ENCODE results near the gene P3H3. TPM values are rescaled to one million over a fixed set of nuclear protein-coding genes. Genes with fewer than 3 reads are reported as not detected.

Gene P3H3
- total and polyA plus RNA-seq, 9 of the 15 experiments (the other 6 are each of a cell fraction or from before 2014, with no cell fraction given) = 0.03 to 15.0 (median 4.8) TPM

DNA sequence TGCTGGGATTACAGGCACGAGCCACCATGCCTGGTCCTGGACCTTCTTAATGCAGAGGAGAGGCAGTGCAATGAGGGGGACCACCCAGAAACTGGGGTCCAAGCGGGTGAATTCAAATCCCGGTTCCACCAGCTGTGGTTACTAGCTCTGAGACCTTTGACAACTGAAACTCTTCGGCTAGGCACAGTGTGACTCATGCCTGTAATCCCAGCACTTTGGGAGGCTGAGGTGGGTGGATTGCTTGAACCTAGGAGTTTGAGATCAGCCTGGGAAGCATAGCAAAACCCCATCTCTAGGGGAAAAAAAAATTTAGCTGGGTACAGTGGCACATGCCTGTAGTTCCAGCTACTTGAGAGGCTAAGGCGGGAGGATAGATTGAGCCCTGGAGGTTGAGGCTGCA is 43.9 kb upstream of the P3H3 start (continued):
- TF ChIP-seq MEF2A (IDR thresholded peaks at IDR 0.05; ENCODE audit: control insufficient read depth, low read depth, low read length) (no peak), KAT2B (IDR thresholded peaks at IDR 0.05; ENCODE audit: low read depth, low read length) (no peak)
- TF ChIP-seq, protein P1, sequence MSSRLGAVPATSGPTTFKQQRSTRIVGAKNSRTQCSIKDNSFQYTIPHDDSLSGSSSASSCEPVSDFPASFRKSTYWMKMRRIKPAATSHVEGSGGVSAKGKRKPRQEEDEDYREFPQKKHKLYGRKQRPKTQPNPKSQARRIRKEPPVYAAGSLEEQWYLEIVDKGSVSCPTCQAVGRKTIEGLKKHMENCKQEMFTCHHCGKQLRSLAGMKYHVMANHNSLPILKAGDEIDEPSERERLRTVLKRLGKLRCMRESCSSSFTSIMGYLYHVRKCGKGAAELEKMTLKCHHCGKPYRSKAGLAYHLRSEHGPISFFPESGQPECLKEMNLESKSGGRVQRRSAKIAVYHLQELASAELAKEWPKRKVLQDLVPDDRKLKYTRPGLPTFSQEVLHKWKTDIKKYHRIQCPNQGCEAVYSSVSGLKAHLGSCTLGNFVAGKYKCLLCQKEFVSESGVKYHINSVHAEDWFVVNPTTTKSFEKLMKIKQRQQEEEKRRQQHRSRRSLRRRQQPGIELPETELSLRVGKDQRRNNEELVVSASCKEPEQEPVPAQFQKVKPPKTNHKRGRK (tag; IDR thresholded peaks at IDR 0.05) = no peak
- TF ChIP-seq, protein P2, sequence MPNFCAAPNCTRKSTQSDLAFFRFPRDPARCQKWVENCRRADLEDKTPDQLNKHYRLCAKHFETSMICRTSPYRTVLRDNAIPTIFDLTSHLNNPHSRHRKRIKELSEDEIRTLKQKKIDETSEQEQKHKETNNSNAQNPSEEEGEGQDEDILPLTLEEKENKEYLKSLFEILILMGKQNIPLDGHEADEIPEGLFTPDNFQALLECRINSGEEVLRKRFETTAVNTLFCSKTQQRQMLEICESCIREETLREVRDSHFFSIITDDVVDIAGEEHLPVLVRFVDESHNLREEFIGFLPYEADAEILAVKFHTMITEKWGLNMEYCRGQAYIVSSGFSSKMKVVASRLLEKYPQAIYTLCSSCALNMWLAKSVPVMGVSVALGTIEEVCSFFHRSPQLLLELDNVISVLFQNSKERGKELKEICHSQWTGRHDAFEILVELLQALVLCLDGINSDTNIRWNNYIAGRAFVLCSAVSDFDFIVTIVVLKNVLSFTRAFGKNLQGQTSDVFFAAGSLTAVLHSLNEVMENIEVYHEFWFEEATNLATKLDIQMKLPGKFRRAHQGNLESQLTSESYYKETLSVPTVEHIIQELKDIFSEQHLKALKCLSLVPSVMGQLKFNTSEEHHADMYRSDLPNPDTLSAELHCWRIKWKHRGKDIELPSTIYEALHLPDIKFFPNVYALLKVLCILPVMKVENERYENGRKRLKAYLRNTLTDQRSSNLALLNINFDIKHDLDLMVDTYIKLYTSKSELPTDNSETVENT (CRISPR knock-in tag; IDR thresholded peaks at IDR 0.05) = no peak

- Histone ChIP-seq H3K79me2 (ENCODE audit: control insufficient read depth, insufficient read depth, low read length) (no peaks in the 10 kb centered on the region), H3K9me1 (ENCODE audit: control insufficient read depth, insufficient read depth, low read length) (no peaks in the 10 kb centered on the region), H3K9ac (ENCODE audit: insufficient read depth in 1 of 2, low read depth in 2 of 2, low read length in 2 of 2) (no peak overlapping the region), H4K20me1 (replicated peaks; ENCODE audit: control insufficient read depth, insufficient read depth, low read length) (no peaks in the 10 kb centered on the region), H3K4me3 (no peak overlapping the region), H3K9me3 (replicated peaks; ENCODE audit: control insufficient read depth, insufficient read depth, low read depth, low read length) (no peaks in the 10 kb centered on the region), H3K27me3 (ENCODE audit: control insufficient read depth in 2 of 2, insufficient read depth in 2 of 2, low read length in 2 of 2) (no peaks in the 10 kb centered on the region), H3K27ac (ENCODE audit: extremely low read depth, low read depth, low read length) (no peak overlapping the region), H3K4me2 (ENCODE audit: insufficient read depth, low read length) (no peak overlapping the region), H2AFZ (ENCODE audit: low read depth, low read length) (no peak overlapping the region), H3K4me1 (replicated peaks in 1 of 2; ENCODE audit: control insufficient read depth in 2 of 2, insufficient read depth in 2 of 2, low read length in 2 of 2) (peaks cover 4 to 5% of the 10 kb centered on the region in 2 experiments; a peak in 2 of 5 replicates), H3K36me3 (ENCODE audit: control insufficient read depth, insufficient read depth, low read length) (no peaks in the 10 kb centered on the region)
- CTCF ChIA-PET (ENCODE audit: low intra/inter-chr PET ratio) = no interaction called here
- DNase-seq (ENCODE audit: extremely low read depth in 1 of 4, low spot score in 3 of 4) (no peak), FAIRE-seq (no peak), ATAC-seq (no peak)
- TF ChIP-seq HEY1 (CRISPR knock-in tag; IDR thresholded peaks at IDR 0.05; ENCODE audit: borderline replicate concordance) (no peak), DNMT1 (IDR thresholded peaks at IDR 0.05) (no peak), NCOA6 (IDR thresholded peaks at IDR 0.05) (no peak)
- WGBS (ENCODE audit: insufficient coverage, low coverage, missing lambda C conversion rate) = 65% methylated on average over 2 of the region's 5 CpGs
- no TSS peak for BruUV-seq (replicated peaks)
- in situ Hi-C loops (cut with MboI) = no loop called here
- intact Hi-C loops (cut with micrococcal nuclease) = no loop called here
- POLR2A ChIA-PET = no interaction called here
Measured at GRCh38 chr12:6784761-6785160, 43.4 kb upstream of the P3H3 start.

Measured in K562 (cell line).